Embryonic facial prominence (tissue), 1 donor: ENCODE data around the gene PLEKHD1.
A peak's percentile ranks its signal among the peaks of the same experiment; 100 is the strongest.
"Not testable (repeated sequence)": the region's sequence is repeated elsewhere in the genome, so short reads cannot be mapped to it uniquely, and the experiment has no call there.

Source experiments
- DNase-seq: peaks from one replicate; pipeline ENCODE4 v3.0.0-alpha.2; 2016; ENCODE audit errors: extremely low spot score

The PLEKHD1 gene

GRCh38 chr14:69484444-69485314 lies at the start of gene PLEKHD1:
Gene PLEKHD1 (plus strand): TSS chr14:69484728. CDS start chr14:69484966, 238 bp downstream.
- no peak for DNase-seq

- DNase-seq: no peak
Observed at GRCh38 chr14:69439521-69440270, 44.8 kb upstream of the PLEKHD1 start.

- no peak for DNase-seq
Observed at GRCh38 chr14:69441948-69442347, 42.6 kb upstream of the PLEKHD1 start.

- DNase-seq: no peak
Observed at GRCh38 chr14:69443296-69443805, 41.2 kb upstream of the PLEKHD1 start.

GRCh38 chr14:69449216-69449615 lies 35.3 kb upstream of the PLEKHD1 start:
- no peak for DNase-seq

GRCh38 chr14:69451941-69452340 lies 32.6 kb upstream of the PLEKHD1 start:
- no peak for DNase-seq

GRCh38 chr14:69458350-69458749 lies 26.2 kb upstream of the PLEKHD1 start:
- DNase-seq: no peak

GRCh38 chr14:69459122-69459521 lies 25.4 kb upstream of the PLEKHD1 start:
- DNase-seq: no peak

- DNase-seq: peak; percentile 85
Observed at GRCh38 chr14:69460093-69460701, 24.3 kb upstream of the PLEKHD1 start.

- no peak for DNase-seq
Observed at GRCh38 chr14:69464379-69464778, 20.1 kb upstream of the PLEKHD1 start.

GRCh38 chr14:69464829-69465228 lies 19.7 kb upstream of the PLEKHD1 start:
- DNase-seq: no peak

GRCh38 chr14:69468949-69469348 lies 15.6 kb upstream of the PLEKHD1 start:
- DNase-seq: no peak

GRCh38 chr14:69471436-69471835 lies 13.1 kb upstream of the PLEKHD1 start:
- no peak for DNase-seq

GRCh38 chr14:69471916-69472315 lies 12.6 kb upstream of the PLEKHD1 start:
- no peak for DNase-seq

- DNase-seq: no peak
Observed at GRCh38 chr14:69473260-69473659, 11.3 kb upstream of the PLEKHD1 start.

GRCh38 chr14:69473946-69474345 lies 10.6 kb upstream of the PLEKHD1 start:
- DNase-seq: no peak

GRCh38 chr14:69475194-69475818 lies 9.2 kb upstream of the PLEKHD1 start:
- no peak for DNase-seq

- DNase-seq: not testable (repeated sequence)
Observed at GRCh38 chr14:69476824-69477450, 7.6 kb upstream of the PLEKHD1 start.

GRCh38 chr14:69478055-69478454 lies 6.5 kb upstream of the PLEKHD1 start:
- DNase-seq: not testable (repeated sequence)

GRCh38 chr14:69479696-69480095 lies 4.8 kb upstream of the PLEKHD1 start:
- DNase-seq: no peak

GRCh38 chr14:69480136-69480535 lies 4.4 kb upstream of the PLEKHD1 start:
- no peak for DNase-seq
